Astrocyte (in vitro differentiated cells and primary cell): ENCODE data around the gene TUBA3E.

Experiments
- CTCF ChIP-seq: IDR thresholded peaks from 2 replicates; pipeline ENCODE4 v1.5.1; 2011; ENCODE audit warnings: low read depth, mild to moderate bottlenecking, inconsistent platforms, low read length, moderate library complexity; ENCODE audit not compliant: insufficient read depth
- EZH2 ChIP-seq: IDR thresholded peaks from 2 replicates; pipeline ENCODE4 v1.6.1; 2012; ENCODE audit warnings: mild to moderate bottlenecking, low read length, inconsistent platforms; ENCODE audit not compliant: insufficient read depth

GRCh38 chr2:130185896-130186295 lies 12.3 kb downstream of the TUBA3E start:
- TF ChIP-seq CTCF: no peak
- no peak for TF ChIP-seq EZH2
